Measurements from ENCODE around the gene ZRANB1. TPM values are rescaled to one million over a fixed set of nuclear protein-coding genes. Genes with fewer than 3 reads are reported as not detected.

Gene ZRANB1
- total and polyA plus RNA-seq, 2 of the 13 experiments (the other 11 are each of a cell fraction or from before 2014, with no cell fraction given), result 10.3 to 19.6 TPM

DNA sequence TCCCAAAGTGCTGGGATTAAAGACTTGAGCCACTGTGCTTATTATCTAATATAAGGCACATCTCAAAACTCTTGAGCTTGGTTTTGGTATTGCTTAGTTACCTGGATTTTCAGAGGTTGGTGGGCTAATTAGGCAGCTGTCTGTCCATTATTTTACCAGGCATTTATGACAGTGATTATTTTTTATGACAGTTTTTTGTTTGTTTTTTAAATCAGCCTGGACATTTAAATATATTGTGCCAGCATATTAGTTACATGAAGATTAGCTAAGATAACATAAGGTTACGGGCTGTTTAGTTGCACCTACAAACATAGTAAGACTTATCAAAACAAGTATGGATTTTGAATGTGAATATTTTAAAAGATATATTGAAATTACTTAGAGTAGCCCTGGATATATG lies 2.6 kb upstream of the ZRANB1 start:
- Histone ChIP-seq H3K9ac (ENCODE audit: insufficient read depth, low read depth, low read length) (no peak overlapping the region), H3K9me3 (ENCODE audit: low read length) (no peaks in the 10 kb centered on the region), H3K27ac (ENCODE audit: extremely low read length, insufficient read depth, low read length) (no peak overlapping the region), H4K20me1 (ENCODE audit: insufficient read depth, low read length) (peaks cover 68% of the 10 kb centered on the region), H3K36me3 (replicated peaks in 1 of 2; ENCODE audit: control insufficient read depth in 1 of 2, insufficient read depth in 2 of 2, low read length in 2 of 2) (peaks cover 0 to 4% of the 10 kb centered on the region in 2 experiments; a peak in 1 of 5 replicates), H3K4me3 (replicated peaks in 1 of 3; ENCODE audit: insufficient read depth in 1 of 3, low read depth in 2 of 3, low read length in 3 of 3) (no peak overlapping the region), H3K27me3 (ENCODE audit: control insufficient read depth in 1 of 2, insufficient read depth in 2 of 2, low read length in 2 of 2) (no peaks in the 10 kb centered on the region), H2AFZ (ENCODE audit: low read length) (no peak overlapping the region), H3K4me2 (ENCODE audit: low read depth, low read length) (no peak overlapping the region), H3K4me1 (ENCODE audit: insufficient read depth, low read length) (no peaks in the 10 kb centered on the region), H3K79me2 (ENCODE audit: insufficient read depth, low read length) (peaks cover 91% of the 10 kb centered on the region)
- in situ Hi-C loops (cut with HindIII; ENCODE audit: extremely low pct_ligation_motif_present, low pct_unique_long_range_greater_than_20kb), result no loop called here
- CTCF ChIA-PET (ENCODE audit: low intra/inter-chr PET ratio, low total read pairs), result no interaction called here
- intact Hi-C loops (cut with micrococcal nuclease; ENCODE audit: unreplicated experiment), result no loop called here
- WGBS (ENCODE audit: low lambda C conversion rate), result 2% methylated on average over 1 of the region's 1 CpG
- POLR2A ChIA-PET, result no interaction called here
- ATAC-seq (no peak), FAIRE-seq (no peak), DNase-seq (ENCODE audit: low spot score) (no peak)
- no peak for TF ChIP-seq ZNF383 (CRISPR knock-in tag; IDR thresholded peaks at IDR 0.05; ENCODE audit: borderline replicate concordance)
- TF ChIP-seq ZNF557 (CRISPR knock-in tag; IDR thresholded peaks at IDR 0.05), result no peak
- TF ChIP-seq ZNF567 (CRISPR knock-in tag; IDR thresholded peaks at IDR 0.05; ENCODE audit: borderline replicate concordance), result no peak
- no peak for TF ChIP-seq MEF2D (CRISPR knock-in tag; IDR thresholded peaks at IDR 0.05)
- TF ChIP-seq EP300 (IDR thresholded peaks at IDR 0.05; ENCODE audit: low read depth in 2 of 2, low read length in 2 of 2), result no peak
- no peak for TF ChIP-seq EP300 (CRISPR knock-in tag; IDR thresholded peaks at IDR 0.05; ENCODE audit: borderline replicate concordance)
- TF ChIP-seq ZFX (CRISPR knock-in tag; IDR thresholded peaks at IDR 0.05; ENCODE audit: low read depth), result no peak
- TF ChIP-seq ETV5 (CRISPR knock-in tag; IDR thresholded peaks at IDR 0.05; ENCODE audit: borderline replicate concordance), result no peak
- TF ChIP-seq ZNF441 (CRISPR knock-in tag; IDR thresholded peaks at IDR 0.05; ENCODE audit: borderline replicate concordance), result no peak
- TF ChIP-seq PLRG1 (conservative IDR thresholded peaks at IDR 0.05), result no peak
- no peak for TF ChIP-seq ZFP82 (CRISPR knock-in tag; IDR thresholded peaks at IDR 0.05; ENCODE audit: borderline replicate concordance)
- no peak for TF ChIP-seq SSRP1 (CRISPR knock-in tag; IDR thresholded peaks at IDR 0.05)
- TF ChIP-seq ZNF83 (CRISPR knock-in tag; IDR thresholded peaks at IDR 0.05; ENCODE audit: borderline replicate concordance), result no peak
- TF ChIP-seq, protein P1, sequence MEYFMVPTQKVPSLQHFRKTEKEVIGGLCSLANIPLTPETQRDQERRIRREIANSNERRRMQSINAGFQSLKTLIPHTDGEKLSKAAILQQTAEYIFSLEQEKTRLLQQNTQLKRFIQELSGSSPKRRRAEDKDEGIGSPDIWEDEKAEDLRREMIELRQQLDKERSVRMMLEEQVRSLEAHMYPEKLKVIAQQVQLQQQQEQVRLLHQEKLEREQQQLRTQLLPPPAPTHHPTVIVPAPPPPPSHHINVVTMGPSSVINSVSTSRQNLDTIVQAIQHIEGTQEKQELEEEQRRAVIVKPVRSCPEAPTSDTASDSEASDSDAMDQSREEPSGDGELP (IDR thresholded peaks at IDR 0.05; ENCODE audit: borderline replicate concordance, low read depth), result no peak
- TF ChIP-seq FOXA1 (IDR thresholded peaks at IDR 0.05), result no peak
- TF ChIP-seq FOXA1 (CRISPR knock-in tag; IDR thresholded peaks at IDR 0.05), result no peak
- TF ChIP-seq ZNF564 (CRISPR knock-in tag; IDR thresholded peaks at IDR 0.05), result no peak
- no TSS peak for BruUV-seq (replicated peaks)

All from HepG2 (cell line).